Uterus (tissue), 4 donors: ENCODE results near the gene TMEM161A. TPM values are rescaled to one million over a fixed set of nuclear protein-coding genes. Genes with fewer than 3 reads are reported as not detected.
"Not testable (repeated sequence)": the region's sequence is repeated elsewhere in the genome, so short reads cannot be mapped to it uniquely, and the experiment has no call there.

ENCODE experiments used
- DNase-seq, 2 donors: peaks; one replicate each; pipeline ENCODE4 v3.0.0-alpha.2; 2019 to 2020
- H3K27ac ChIP-seq, 2 donors: fragments of 200-600 bp; sonication (generic); 1 replicate in 1 of 2; 2 replicates in 1 of 2; pipeline ENCODE4 v1.5.1; 2016 to 2018
- H3K27me3 ChIP-seq, 2 donors: fragments of 200-600 bp; sonication (generic); one replicate each; pipeline ENCODE4 v1.5.1; 2018 to 2019; ENCODE audit warnings: control low read depth in 1 of 2
- H3K36me3 ChIP-seq, 2 donors: fragments of 200-600 bp; sonication (generic); one replicate each; pipeline ENCODE4 v1.5.1; 2019; ENCODE audit warnings: control low read depth in 1 of 2
- H3K4me1 ChIP-seq, 2 donors: fragments of 200-600 bp; sonication (generic); one replicate each; pipeline ENCODE4 v1.5.1; 2018 to 2019; ENCODE audit warnings: control low read depth in 1 of 2
- H3K4me3 ChIP-seq, 2 donors: fragments of 200-600 bp; sonication (generic); 1 replicate in 1 of 2; 2 replicates in 1 of 2; pipeline ENCODE4 v1.5.1; 2018 to 2019; ENCODE audit warnings: mild to moderate bottlenecking in 1 of 2
- H3K9me3 ChIP-seq, 2 donors: fragments of 200-600 bp; sonication (generic); one replicate each; pipeline ENCODE4 v1.5.1; 2019; ENCODE audit warnings: control low read depth in 1 of 2
- CTCF ChIP-seq, 4 experiments: fragments of 200-600 bp in 2 of 4; fragments of 450-650 bp in 2 of 4; sonication (generic) in 2 of 4; IDR thresholded peaks; one replicate each; pipeline ENCODE4 v1.5.1; 2016 to 2019; ENCODE audit warnings: antibody characterized with exemption in 4 of 4, mild to moderate bottlenecking in 2 of 4, moderate library complexity in 1 of 4
- POLR2A ChIP-seq, 2 donors: fragments of 450-650 bp; IDR thresholded peaks; one replicate each; pipeline ENCODE4 v1.6.1; 2016; ENCODE audit warnings: antibody characterized with exemption in 2 of 2, mild to moderate bottlenecking in 1 of 2, moderate library complexity in 1 of 2
- intact Hi-C: fragments of 100-400 bp; cut with DNase I; formaldehyde crosslinking; loops from one replicate; pipeline ENCODE4 v1.15.1; 2023; ENCODE audit warnings: low total_unique reads
- total RNA-seq, 4 donors: library from RNA; depleted of rRNA in 3 of 4; stranded (reverse); fragments of >200 nt in 3 of 4; gene quantifications; one replicate each; pipeline versions ENCODE4 v1.1.0 to v1.2.4, GENCODE V29; 2014 to 2023
- donor health status: DM: yes; HTN: yes; CAD: no.

The TMEM161A gene
- total RNA-seq, 4 donors from 2014 or later: 3.5 to 33.6 (median 17.3) TPM

GRCh38 chr19:19179548-19180441 is 41.5 kb upstream of the TMEM161A start:
- no peaks in the 10 kb centered on the region for H3K27me3 ChIP-seq
- intact Hi-C loops: no loop called here
- H3K4me1 ChIP-seq: no peaks in the 10 kb centered on the region
- no peak overlapping the region for H3K27ac ChIP-seq
- H3K4me3 ChIP-seq: no peak overlapping the region
- TF ChIP-seq POLR2A (IDR thresholded peaks at IDR 0.05) (no peak), CTCF (IDR thresholded peaks at IDR 0.05) (no peak)
- no peaks in the 10 kb centered on the region for H3K9me3 ChIP-seq
- no peak for DNase-seq
- H3K36me3 ChIP-seq: no peaks in the 10 kb centered on the region

- H3K36me3 ChIP-seq: no peaks in the 10 kb centered on the region
- H3K27ac ChIP-seq: no peak overlapping the region
- no peak for DNase-seq
Observed at GRCh38 chr19:19176950-19177349, 38.7 kb upstream of the TMEM161A start.

GRCh38 chr19:19173243-19173642 is 35.0 kb upstream of the TMEM161A start:
- H3K27me3 ChIP-seq, H3K27ac ChIP-seq, intact Hi-C loops, H3K9me3 ChIP-seq, H3K36me3 ChIP-seq, H3K4me1 ChIP-seq, DNase-seq, H3K4me3 ChIP-seq: not testable (repeated sequence)

More at GRCh38 chr19:19176950-19177349, 38.7 kb upstream of the TMEM161A start:
- no peaks in the 10 kb centered on the region for H3K9me3 ChIP-seq
- TF ChIP-seq POLR2A (IDR thresholded peaks at IDR 0.05): no peak
- no peak for TF ChIP-seq CTCF (IDR thresholded peaks at IDR 0.05)
- intact Hi-C loops: no loop called here
- H3K4me3 ChIP-seq: no peak overlapping the region
- H3K27me3 ChIP-seq: no peaks in the 10 kb centered on the region
- no peaks in the 10 kb centered on the region for H3K4me1 ChIP-seq

GRCh38 chr19:19171821-19172532 is 33.7 kb upstream of the TMEM161A start:
- intact Hi-C loops: no loop called here
- no peak for DNase-seq
- Histone ChIP-seq H3K4me1 (peaks cover 0 to 6% of the 10 kb centered on the region in 2 donors), H3K36me3 (no peaks in the 10 kb centered on the region), H3K27me3 (no peaks in the 10 kb centered on the region), H3K9me3 (no peaks in the 10 kb centered on the region), H3K27ac (no peak overlapping the region), H3K4me3 (no peak overlapping the region)
- no peak for TF ChIP-seq CTCF (IDR thresholded peaks at IDR 0.05)
- TF ChIP-seq POLR2A (IDR thresholded peaks at IDR 0.05): no peak

- Histone ChIP-seq H3K27me3 (no peaks in the 10 kb centered on the region), H3K36me3 (no peaks in the 10 kb centered on the region), H3K27ac (no peak overlapping the region), H3K4me1 (peaks cover 0 to 6% of the 10 kb centered on the region in 2 donors), H3K4me3 (no peak overlapping the region), H3K9me3 (no peaks in the 10 kb centered on the region)
- TF ChIP-seq POLR2A (IDR thresholded peaks at IDR 0.05): no peak
- TF ChIP-seq CTCF (IDR thresholded peaks at IDR 0.05): no peak
- DNase-seq: no peak
- intact Hi-C loops: no loop called here
Observed at GRCh38 chr19:19170873-19171672, 32.8 kb upstream of the TMEM161A start.
